T-helper 1 cell treated with Interleukin-12 subunit alpha and Interleukin-12 subunit beta and Interleukin-4 antibody, amounts not matched to agents 30 μg/mL and 1 μg/mL, for 36 hours (primary cell): ENCODE data around the gene SF3B2.
"Not testable (repeated sequence)": the region's sequence is repeated elsewhere in the genome, so short reads cannot be mapped to it uniquely, and the experiment has no call there.

ENCODE experiments used
- H3K27ac Mint-ChIP-seq: one replicate; pipeline ENCODE4 v1.8.0; 2021; ENCODE audit warnings: mild to moderate bottlenecking, mixed read lengths
- H3K27me3 Mint-ChIP-seq: one replicate; pipeline ENCODE4 v1.8.0; 2021; ENCODE audit warnings: low read depth, mixed read lengths
- H3K36me3 Mint-ChIP-seq: one replicate; pipeline ENCODE4 v1.8.0; 2021; ENCODE audit warnings: low read depth, mixed read lengths
- H3K4me1 Mint-ChIP-seq: one replicate; pipeline ENCODE4 v1.8.0; 2021; ENCODE audit warnings: low read depth, mixed read lengths
- H3K4me3 Mint-ChIP-seq: one replicate; pipeline ENCODE4 v1.8.0; 2021; ENCODE audit warnings: mild to moderate bottlenecking, moderate library complexity, mixed read lengths
- H3K9me3 Mint-ChIP-seq: one replicate; pipeline ENCODE4 v1.8.0; 2021; ENCODE audit warnings: mixed read lengths

The SF3B2 gene

GRCh38 chr11:66051766-66052663 lies at the start of gene SF3B2:
Gene SF3B2, plus strand, starts transcription at chr11:66052364. Its CDS starts 21 bp downstream, at chr11:66052385.
- Mint-ChIP-seq H3K4me3 (peak within 1 kb of the TSS; percentile 100), H3K9me3 (no peaks in the 10 kb centered on the region), H3K27ac (peak within 1 kb of the TSS; percentile 99), H3K27me3 (peaks cover 5% of the 10 kb centered on the region), H3K4me1 (peaks cover 33% of the 10 kb centered on the region), H3K36me3 (peaks cover 32% of the 10 kb centered on the region)

GRCh38 chr11:66002648-66003225 lies 49.4 kb upstream of the SF3B2 start:
- no peaks in the 10 kb centered on the region for H3K27me3 Mint-ChIP-seq
- peaks cover 28% of the 10 kb centered on the region for H3K4me1 Mint-ChIP-seq

GRCh38 chr11:66003291-66003690 lies 48.9 kb upstream of the SF3B2 start:
- Mint-ChIP-seq H3K36me3 (peaks cover 36% of the 10 kb centered on the region), H3K4me3 (peak overlapping the region; percentile 85), H3K9me3 (no peaks in the 10 kb centered on the region), H3K27me3 (no peaks in the 10 kb centered on the region), H3K4me1 (peaks cover 28% of the 10 kb centered on the region), H3K27ac (peak overlapping the region; percentile 77)

More at GRCh38 chr11:66002648-66003225, 49.4 kb upstream of the SF3B2 start:
- Mint-ChIP-seq H3K27ac (peak overlapping the region; percentile 99), H3K4me3 (peak overlapping the region; percentile 99), H3K9me3 (no peaks in the 10 kb centered on the region), H3K36me3 (peaks cover 40% of the 10 kb centered on the region)

GRCh38 chr11:66004186-66004585 lies 48.0 kb upstream of the SF3B2 start:
- Mint-ChIP-seq H3K9me3 (no peaks in the 10 kb centered on the region), H3K27ac (peak overlapping the region; percentile 52), H3K4me3 (peak overlapping the region; percentile 50), H3K36me3 (peaks cover 30% of the 10 kb centered on the region), H3K4me1 (peaks cover 28% of the 10 kb centered on the region), H3K27me3 (peaks cover 5% of the 10 kb centered on the region)

GRCh38 chr11:66006134-66006890 lies 45.9 kb upstream of the SF3B2 start:
- Mint-ChIP-seq H3K4me3 (no peak overlapping the region), H3K27me3 (peaks cover 18% of the 10 kb centered on the region), H3K4me1 (peaks cover 18% of the 10 kb centered on the region), H3K36me3 (peaks cover 19% of the 10 kb centered on the region), H3K9me3 (no peaks in the 10 kb centered on the region), H3K27ac (no peak overlapping the region)

- peaks cover 17% of the 10 kb centered on the region for H3K36me3 Mint-ChIP-seq
- peaks cover 22% of the 10 kb centered on the region for H3K27me3 Mint-ChIP-seq
- H3K4me3 Mint-ChIP-seq: no peak overlapping the region
Observed at GRCh38 chr11:66006891-66007176, 45.3 kb upstream of the SF3B2 start.

GRCh38 chr11:66007201-66007634 lies 44.9 kb upstream of the SF3B2 start:
- no peak overlapping the region for H3K4me3 Mint-ChIP-seq
- H3K36me3 Mint-ChIP-seq: peaks cover 14% of the 10 kb centered on the region
- H3K4me1 Mint-ChIP-seq: peaks cover 11% of the 10 kb centered on the region
- no peaks in the 10 kb centered on the region for H3K9me3 Mint-ChIP-seq
- peaks cover 22% of the 10 kb centered on the region for H3K27me3 Mint-ChIP-seq
- no peak overlapping the region for H3K27ac Mint-ChIP-seq

More at GRCh38 chr11:66006891-66007176, 45.3 kb upstream of the SF3B2 start:
- Mint-ChIP-seq H3K4me1 (peaks cover 13% of the 10 kb centered on the region), H3K9me3 (no peaks in the 10 kb centered on the region), H3K27ac (no peak overlapping the region)

GRCh38 chr11:66008095-66008467 lies 44.1 kb upstream of the SF3B2 start:
- peaks cover 28% of the 10 kb centered on the region for H3K27me3 Mint-ChIP-seq
- peaks cover 12% of the 10 kb centered on the region for H3K36me3 Mint-ChIP-seq
- H3K4me1 Mint-ChIP-seq: peaks cover 5% of the 10 kb centered on the region
- no peak overlapping the region for H3K27ac Mint-ChIP-seq
- H3K9me3 Mint-ChIP-seq: no peaks in the 10 kb centered on the region
- H3K4me3 Mint-ChIP-seq: no peak overlapping the region

- Mint-ChIP-seq H3K4me1 (peaks cover under 1% of the 10 kb centered on the region), H3K9me3 (no peaks in the 10 kb centered on the region), H3K27me3 (peaks cover 33% of the 10 kb centered on the region), H3K36me3 (peaks cover 12% of the 10 kb centered on the region), H3K4me3 (no peak overlapping the region), H3K27ac (no peak overlapping the region)
Observed at GRCh38 chr11:66008468-66009101, 43.6 kb upstream of the SF3B2 start.

GRCh38 chr11:66010036-66010435 lies 42.1 kb upstream of the SF3B2 start:
- not testable (repeated sequence) for H3K9me3 Mint-ChIP-seq, H3K27ac Mint-ChIP-seq, H3K4me3 Mint-ChIP-seq, H3K36me3 Mint-ChIP-seq, H3K4me1 Mint-ChIP-seq
- peaks cover 37% of the 10 kb centered on the region for H3K27me3 Mint-ChIP-seq

- no peaks in the 10 kb centered on the region for H3K9me3 Mint-ChIP-seq
- H3K27me3 Mint-ChIP-seq: peaks cover 37% of the 10 kb centered on the region
- no peak overlapping the region for H3K27ac Mint-ChIP-seq
- H3K4me1 Mint-ChIP-seq: no peaks in the 10 kb centered on the region
- H3K4me3 Mint-ChIP-seq: no peak overlapping the region
- H3K36me3 Mint-ChIP-seq: no peaks in the 10 kb centered on the region
Observed at GRCh38 chr11:66011239-66011784, 40.9 kb upstream of the SF3B2 start.

- H3K4me3 Mint-ChIP-seq: no peak within 1 kb of the TSS
- H3K27me3 Mint-ChIP-seq: peaks cover 37% of the 10 kb centered on the region
- no peaks in the 10 kb centered on the region for H3K9me3 Mint-ChIP-seq
- H3K27ac Mint-ChIP-seq: no peak within 1 kb of the TSS
- no peaks in the 10 kb centered on the region for H3K4me1 Mint-ChIP-seq
- H3K36me3 Mint-ChIP-seq: no peaks in the 10 kb centered on the region
Observed at GRCh38 chr11:66011785-66012303, 40.3 kb upstream of the SF3B2 start, which contains the start of gene CST6. Gene CST6, plus strand, starts transcription at chr11:66012008. Its CDS starts 37 bp downstream, at chr11:66012045.

GRCh38 chr11:66012371-66012945 lies 39.7 kb upstream of the SF3B2 start:
- no peaks in the 10 kb centered on the region for H3K9me3 Mint-ChIP-seq
- H3K36me3 Mint-ChIP-seq: no peaks in the 10 kb centered on the region
- peaks cover 37% of the 10 kb centered on the region for H3K27me3 Mint-ChIP-seq
- no peak overlapping the region for H3K27ac Mint-ChIP-seq
- H3K4me3 Mint-ChIP-seq: no peak overlapping the region
- H3K4me1 Mint-ChIP-seq: no peaks in the 10 kb centered on the region
